ENCODE measurements around the gene IL15RA.

DNA sequence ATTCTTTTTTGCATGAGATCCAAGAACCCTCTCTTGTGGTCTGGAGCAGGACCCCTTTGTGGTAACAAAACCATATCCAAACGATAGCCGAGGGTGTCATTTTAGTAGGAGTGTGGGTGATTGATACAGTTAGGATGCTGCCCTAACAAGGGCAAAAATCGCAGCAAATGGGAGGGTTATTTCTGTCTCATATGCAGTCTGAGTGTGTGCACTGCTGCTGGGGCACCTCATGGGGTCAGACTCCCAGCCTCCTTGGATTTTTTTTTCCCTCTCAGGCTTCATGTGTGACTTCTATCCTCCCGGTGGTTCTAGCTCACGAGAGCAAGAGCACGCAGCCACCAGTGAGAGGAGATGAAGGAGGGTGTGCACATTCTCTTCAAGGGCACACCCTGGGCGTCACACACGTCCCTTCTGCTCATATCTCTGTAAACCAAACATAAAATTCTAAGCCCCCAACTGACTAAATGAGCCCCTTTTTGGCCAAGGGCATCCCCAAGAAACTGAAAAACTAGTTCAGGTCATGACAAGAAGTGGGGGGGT lies 28.6 kb upstream of the IL15RA start:
- TF ChIP-seq POLR2AphosphoS5 (IDR thresholded peaks at IDR 0.05) (no peak), POLR2A (IDR thresholded peaks at IDR 0.05) (no peak), EP300 (IDR thresholded peaks at IDR 0.05) (no peak)
- TF ChIP-seq, protein P1, sequence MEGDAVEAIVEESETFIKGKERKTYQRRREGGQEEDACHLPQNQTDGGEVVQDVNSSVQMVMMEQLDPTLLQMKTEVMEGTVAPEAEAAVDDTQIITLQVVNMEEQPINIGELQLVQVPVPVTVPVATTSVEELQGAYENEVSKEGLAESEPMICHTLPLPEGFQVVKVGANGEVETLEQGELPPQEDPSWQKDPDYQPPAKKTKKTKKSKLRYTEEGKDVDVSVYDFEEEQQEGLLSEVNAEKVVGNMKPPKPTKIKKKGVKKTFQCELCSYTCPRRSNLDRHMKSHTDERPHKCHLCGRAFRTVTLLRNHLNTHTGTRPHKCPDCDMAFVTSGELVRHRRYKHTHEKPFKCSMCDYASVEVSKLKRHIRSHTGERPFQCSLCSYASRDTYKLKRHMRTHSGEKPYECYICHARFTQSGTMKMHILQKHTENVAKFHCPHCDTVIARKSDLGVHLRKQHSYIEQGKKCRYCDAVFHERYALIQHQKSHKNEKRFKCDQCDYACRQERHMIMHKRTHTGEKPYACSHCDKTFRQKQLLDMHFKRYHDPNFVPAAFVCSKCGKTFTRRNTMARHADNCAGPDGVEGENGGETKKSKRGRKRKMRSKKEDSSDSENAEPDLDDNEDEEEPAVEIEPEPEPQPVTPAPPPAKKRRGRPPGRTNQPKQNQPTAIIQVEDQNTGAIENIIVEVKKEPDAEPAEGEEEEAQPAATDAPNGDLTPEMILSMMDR (IDR thresholded peaks at IDR 0.05) = no peak
